ENCODE data around the gene SULT2A1. TPM values are rescaled to one million over a fixed set of nuclear protein-coding genes. Genes with fewer than 3 reads are reported as not detected.
"Not testable (repeated sequence)": the region's sequence is repeated elsewhere in the genome, so short reads cannot be mapped to it uniquely, and the experiment has no call there.

The SULT2A1 gene
- under 1 TPM in 3 of 4 donors, not detected in 1; 0.19 to 0.68 (median 0.30) TPM for polyA plus RNA-seq (ENCODE audit: insufficient read length in 4 of 4)

- DNase-seq (ENCODE audit: low read depth in 4 of 4, low spot score in 2 of 4), result no peak
Measured at GRCh38 chr19:47886010-47886559, at the start of gene SULT2A1. TSS of gene SULT2A1 (minus strand) at chr19:47886315. CDS start at chr19:47886257, 58 bp downstream.

DNA sequence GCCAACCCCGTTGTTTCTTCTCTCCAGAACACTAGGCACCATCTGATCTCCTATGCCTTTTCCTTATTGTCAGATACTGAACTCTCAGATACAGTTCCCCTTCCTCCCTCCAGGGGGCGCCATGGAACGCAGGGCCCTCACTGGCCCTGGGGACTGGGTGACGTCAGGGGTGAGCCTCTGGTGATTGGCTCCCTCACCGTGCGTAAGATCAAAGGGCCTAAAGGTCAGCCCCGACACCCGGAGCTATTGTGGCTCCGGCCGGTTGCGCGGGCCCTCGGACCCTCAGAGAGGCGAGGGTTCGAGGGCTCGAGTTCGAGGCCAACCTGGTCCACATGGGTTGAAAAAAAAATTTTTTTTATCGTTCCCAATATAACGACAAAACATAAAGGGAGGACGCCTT lies 42.5 kb upstream of the SULT2A1 start:
- not testable (repeated sequence) for DNase-seq (ENCODE audit: low read depth in 4 of 4, low spot score in 2 of 4)

GRCh38 chr19:47920107-47920506 lies 34.0 kb upstream of the SULT2A1 start:
- DNase-seq (ENCODE audit: low read depth in 4 of 4, low spot score in 2 of 4), result not testable (repeated sequence)

GRCh38 chr19:47910191-47910590 lies 24.1 kb upstream of the SULT2A1 start:
- not testable (repeated sequence) for DNase-seq (ENCODE audit: low read depth in 4 of 4, low spot score in 2 of 4)

- not testable (repeated sequence) for DNase-seq (ENCODE audit: low read depth in 4 of 4, low spot score in 2 of 4)
Measured at GRCh38 chr19:47909350-47909749, 23.2 kb upstream of the SULT2A1 start.

DNA sequence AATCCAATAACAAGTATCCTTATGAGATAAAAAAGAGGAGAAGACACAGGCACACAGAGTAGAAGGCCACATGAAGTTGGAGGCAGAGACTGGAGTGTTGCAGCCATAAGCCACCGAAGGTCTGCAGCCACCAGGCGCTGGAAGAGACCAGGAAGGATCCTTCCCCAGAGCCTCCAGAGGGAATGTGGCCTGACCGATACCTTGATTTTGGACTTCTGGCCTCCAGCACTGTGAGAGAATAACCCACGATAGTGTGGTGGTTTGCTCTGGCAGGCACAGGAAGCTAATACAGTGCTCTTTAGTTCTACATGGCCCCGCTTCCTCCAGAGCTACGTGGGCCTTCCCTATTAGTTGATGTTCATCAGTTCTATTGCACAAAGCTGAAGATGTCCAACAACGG lies 15.3 kb upstream of the SULT2A1 start:
- no peak for DNase-seq (ENCODE audit: low read depth in 4 of 4, low spot score in 2 of 4)

DNA sequence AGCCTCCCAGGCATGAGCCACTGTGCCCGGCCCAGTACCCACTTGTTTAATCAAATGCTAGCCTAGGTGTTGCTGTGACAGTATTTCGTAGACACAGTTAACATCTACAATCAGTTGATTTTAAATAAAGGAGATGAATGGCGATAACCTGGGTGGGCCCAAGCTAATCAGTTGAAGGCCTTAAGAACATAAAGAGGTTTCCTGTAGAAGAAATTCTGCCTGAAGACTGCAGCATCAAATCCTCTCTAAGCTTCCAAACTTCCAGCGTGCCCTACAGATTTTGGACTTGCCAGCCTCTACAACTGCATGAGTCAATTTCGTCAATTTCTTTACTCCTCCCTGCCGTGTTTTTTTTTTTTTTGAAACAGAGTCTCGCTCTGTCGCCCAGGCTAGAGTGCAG lies 13.2 kb upstream of the SULT2A1 start:
- no peak for DNase-seq (ENCODE audit: low read depth in 4 of 4, low spot score in 2 of 4)

GRCh38 chr19:47897861-47898260 lies 11.7 kb upstream of the SULT2A1 start:
- DNase-seq (ENCODE audit: low read depth in 4 of 4, low spot score in 2 of 4), result no peak

GRCh38 chr19:47896773-47897172 lies 10.7 kb upstream of the SULT2A1 start:
- no peak for DNase-seq (ENCODE audit: low read depth in 4 of 4, low spot score in 2 of 4)

DNA sequence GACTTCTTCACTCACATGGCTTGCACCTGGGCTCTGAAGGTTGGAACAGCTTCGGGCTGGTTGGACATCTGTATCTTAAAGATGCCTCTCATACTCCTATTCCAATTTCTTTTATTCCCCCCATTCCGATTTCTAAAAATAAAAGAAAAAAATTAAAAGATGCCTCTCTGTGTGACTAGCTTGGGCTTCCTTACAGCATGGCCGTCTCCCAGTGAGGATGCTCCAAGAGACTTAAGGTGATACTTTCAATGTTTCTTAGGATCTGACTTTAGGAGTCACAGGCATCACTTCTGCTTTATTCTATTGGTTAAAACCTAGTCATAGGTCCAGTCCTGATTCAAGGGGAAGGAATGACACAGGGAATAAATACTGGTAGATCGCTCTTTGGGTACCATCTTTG lies 9.9 kb upstream of the SULT2A1 start:
- DNase-seq (ENCODE audit: low read depth in 4 of 4, low spot score in 2 of 4), result no peak

- no peak for DNase-seq (ENCODE audit: low read depth in 4 of 4, low spot score in 2 of 4)
Measured at GRCh38 chr19:47895165-47895782, 9.2 kb upstream of the SULT2A1 start.

- no peak for DNase-seq (ENCODE audit: low read depth in 4 of 4, low spot score in 2 of 4)
Measured at GRCh38 chr19:47891923-47892666, 6.0 kb upstream of the SULT2A1 start.

GRCh38 chr19:47891622-47891922 lies 5.5 kb upstream of the SULT2A1 start:
- no peak for DNase-seq (ENCODE audit: low read depth in 4 of 4, low spot score in 2 of 4)

- DNase-seq (ENCODE audit: low read depth in 4 of 4, low spot score in 2 of 4), result no peak
Measured at GRCh38 chr19:47890865-47891621, 4.9 kb upstream of the SULT2A1 start.

GRCh38 chr19:47885067-47885463 lies 1.1 kb downstream of the SULT2A1 start:
- DNase-seq (ENCODE audit: low read depth in 4 of 4, low spot score in 2 of 4), result no peak

- DNase-seq (ENCODE audit: low read depth in 4 of 4, low spot score in 2 of 4), result no peak
Measured at GRCh38 chr19:47882890-47883289, 3.2 kb downstream of the SULT2A1 start.

- DNase-seq (ENCODE audit: low read depth in 4 of 4, low spot score in 2 of 4), result no peak
Measured at GRCh38 chr19:47881757-47882156, 4.4 kb downstream of the SULT2A1 start.

- DNase-seq (ENCODE audit: low read depth in 4 of 4, low spot score in 2 of 4), result not testable (repeated sequence)
Measured at GRCh38 chr19:47879385-47879784, 6.7 kb downstream of the SULT2A1 start.

DNA sequence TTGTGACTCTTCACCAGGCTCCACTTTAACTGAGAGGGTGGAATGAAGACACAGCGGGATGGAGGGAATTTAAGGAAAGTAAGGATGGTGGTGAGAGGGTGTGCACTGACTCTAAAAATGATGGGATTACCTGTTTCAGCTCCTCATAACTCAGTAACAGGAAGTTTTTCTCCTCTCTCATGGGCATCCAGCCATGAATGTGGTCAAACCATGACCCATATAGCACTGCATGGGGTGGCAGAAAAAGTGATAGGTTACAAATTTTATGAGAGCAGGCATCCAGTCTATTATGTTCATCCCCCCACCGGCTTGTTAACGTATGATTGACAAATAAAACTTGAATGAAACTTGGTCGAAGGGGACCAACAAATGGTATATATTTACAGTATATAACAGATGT lies 7.2 kb downstream of the SULT2A1 start:
- DNase-seq (ENCODE audit: low read depth in 4 of 4, low spot score in 2 of 4), result no peak

- no peak for DNase-seq (ENCODE audit: low read depth in 4 of 4, low spot score in 2 of 4)
Measured at GRCh38 chr19:47865166-47865565, 20.9 kb downstream of the SULT2A1 start.

DNA sequence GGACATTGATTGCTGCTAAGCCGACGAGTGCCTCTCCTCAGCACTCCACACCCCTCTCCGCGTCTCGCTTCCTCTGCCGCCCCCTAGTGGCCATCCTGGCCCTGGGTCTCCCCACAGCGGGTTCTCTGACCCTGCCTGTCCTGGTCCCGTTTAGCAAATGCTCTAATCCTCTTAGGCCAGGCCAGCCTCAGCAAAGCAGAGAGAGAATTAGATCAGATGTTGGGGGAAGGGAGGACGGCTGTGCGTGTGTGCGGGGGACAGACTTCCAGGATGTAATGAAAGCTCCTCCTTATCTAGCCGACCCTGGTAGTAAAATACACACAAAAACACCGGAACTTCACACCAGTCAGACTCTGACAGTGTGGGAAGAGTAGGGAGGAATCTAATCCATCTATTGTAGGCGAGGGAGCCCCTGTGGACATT lies 22.6 kb downstream of the SULT2A1 start:
- peak; percentile 42 to 70 (median 51) for DNase-seq (ENCODE audit: low read depth in 4 of 4, low spot score in 2 of 4)

Data from left renal cortex interstitium (tissue), 4 donors.